DND-41 (cell line): ENCODE data around the gene GSTM1.

Source experiments
- ATAC-seq: fragments of 200-7000 bp; cut with Tn5 transposase; 3 replicates; pipeline ENCODE4 v1.9.1; 2021; ENCODE audit warnings: low read depth; ENCODE audit not compliant: insufficient read depth
- DNase-seq: peaks from one replicate; pipeline ENCODE4 v3.0.0-alpha.2; 2020
- H2AFZ ChIP-seq: 2 replicates; pipeline ENCODE4 v1.6.0; 2012; ENCODE audit warnings: low read depth, low read length
- H3K27ac ChIP-seq: 2 replicates; pipeline ENCODE4 v1.5.1; 2012; ENCODE audit warnings: low read length, inconsistent platforms
- H3K27me3 ChIP-seq: fragments of 200-600 bp; sonication (generic); 2 replicates; pipeline ENCODE4 v1.6.0; 2012; ENCODE audit warnings: low read length, mild to moderate bottlenecking, inconsistent platforms; ENCODE audit not compliant: insufficient read depth, poor library complexity
- H3K36me3 ChIP-seq: 2 replicates; pipeline ENCODE4 v1.5.1; 2012; ENCODE audit warnings: low read length, inconsistent platforms; ENCODE audit not compliant: insufficient read depth
- H3K4me1 ChIP-seq: 2 replicates; pipeline ENCODE4 v1.5.1; 2012; ENCODE audit warnings: mild to moderate bottlenecking, low read length; ENCODE audit not compliant: insufficient read depth
- H3K4me2 ChIP-seq: 2 replicates; pipeline ENCODE4 v1.6.0; 2012; ENCODE audit warnings: mild to moderate bottlenecking, moderate library complexity, low read length, inconsistent platforms; ENCODE audit not compliant: insufficient read depth
- H3K4me3 ChIP-seq, 2 experiments: fragments of 200-600 bp in 1 of 2; shearing (Covaris generic) in 1 of 2; 2 replicates each; pipeline ENCODE4 v1.5.1; 2012 to 2016; ENCODE audit warnings: inconsistent platforms in 2 of 2, low read length in 2 of 2, mild to moderate bottlenecking in 2 of 2, low read depth in 1 of 2, moderate library complexity in 1 of 2
- H3K79me2 ChIP-seq: 2 replicates; pipeline ENCODE4 v1.6.0; 2012; ENCODE audit warnings: low read length, inconsistent platforms; ENCODE audit not compliant: insufficient read depth
- H3K9ac ChIP-seq: 2 replicates; pipeline ENCODE4 v1.6.0; 2012; ENCODE audit warnings: low read depth, mild to moderate bottlenecking, inconsistent platforms, low read length, moderate library complexity
- H3K9me3 ChIP-seq: 2 replicates; pipeline ENCODE4 v1.5.1; 2012; ENCODE audit warnings: low read length, moderate library complexity, mild to moderate bottlenecking, inconsistent platforms; ENCODE audit not compliant: insufficient read depth, severe bottlenecking
- H4K20me1 ChIP-seq: 2 replicates; pipeline ENCODE4 v1.6.0; 2012; ENCODE audit warnings: low read length; ENCODE audit not compliant: insufficient read depth
- CTCF ChIP-seq: IDR thresholded peaks from 2 replicates; pipeline ENCODE4 v1.5.1; 2012; ENCODE audit warnings: borderline replicate concordance, low read length, moderate library complexity, mild to moderate bottlenecking; ENCODE audit not compliant: poor library complexity, severe bottlenecking; ENCODE audit errors: extremely low read depth
- EZH2 ChIP-seq: IDR thresholded peaks from 3 replicates; pipeline ENCODE4 v1.6.1; 2012; ENCODE audit warnings: borderline replicate concordance, low read depth, mild to moderate bottlenecking, moderate library complexity, low read length, inconsistent platforms; ENCODE audit not compliant: severe bottlenecking

The GSTM1 gene

GRCh38 chr1:109713636-109714035 lies 26.0 kb downstream of the GSTM1 start:
- ATAC-seq (no peak), DNase-seq (no peak)
- Histone ChIP-seq H4K20me1 (no peaks in the 10 kb centered on the region), H3K4me3 (no peak overlapping the region), H3K9ac (no peak overlapping the region), H3K9me3 (no peaks in the 10 kb centered on the region), H3K4me1 (no peaks in the 10 kb centered on the region), H3K27me3 (no peaks in the 10 kb centered on the region), H3K79me2 (no peaks in the 10 kb centered on the region), H3K4me2 (no peak overlapping the region), H3K27ac (no peak overlapping the region), H2AFZ (no peak overlapping the region), H3K36me3 (no peaks in the 10 kb centered on the region)
- TF ChIP-seq EZH2 (no peak), CTCF (no peak)

- H3K27ac ChIP-seq, result no peak overlapping the region
- no peaks in the 10 kb centered on the region for H3K36me3 ChIP-seq
- H4K20me1 ChIP-seq, result no peaks in the 10 kb centered on the region
- no peak overlapping the region for H3K4me2 ChIP-seq
- no peak overlapping the region for H3K9ac ChIP-seq
- DNase-seq (no peak), ATAC-seq (no peak)
- no peaks in the 10 kb centered on the region for H3K79me2 ChIP-seq
- H3K4me1 ChIP-seq, result no peaks in the 10 kb centered on the region
- no peaks in the 10 kb centered on the region for H3K27me3 ChIP-seq
- H2AFZ ChIP-seq, result no peak overlapping the region
- no peak overlapping the region for H3K4me3 ChIP-seq
- TF ChIP-seq CTCF (no peak), EZH2 (no peak)
- H3K9me3 ChIP-seq, result no peaks in the 10 kb centered on the region
Measured at GRCh38 chr1:109714661-109715372, 27.2 kb downstream of the GSTM1 start.

- Histone ChIP-seq H3K4me1 (no peaks in the 10 kb centered on the region), H3K4me3 (no peak overlapping the region), H3K9me3 (no peaks in the 10 kb centered on the region), H3K4me2 (no peak overlapping the region), H3K9ac (no peak overlapping the region), H3K27me3 (peaks cover 3% of the 10 kb centered on the region), H2AFZ (no peak overlapping the region), H4K20me1 (no peaks in the 10 kb centered on the region), H3K36me3 (no peaks in the 10 kb centered on the region), H3K27ac (no peak overlapping the region), H3K79me2 (no peaks in the 10 kb centered on the region)
- no peak for TF ChIP-seq EZH2
- TF ChIP-seq CTCF, result no peak
- ATAC-seq (no peak), DNase-seq (no peak)
Measured at GRCh38 chr1:109716121-109716520, 28.5 kb downstream of the GSTM1 start.
